GM12892 (cell line): ENCODE results near the gene DGCR8.

Experiments used
- DNase-seq: peaks from one replicate; pipeline ENCODE4 v3.0.0; 2011; ENCODE audit not compliant: insufficient read length
- FAIRE-seq: peaks from 2 replicates; lab custom pipeline; 2011; peaks lifted over from hg19 to GRCh38; lab: Jason Lieb, UNC
- POLR2A ChIP-seq: IDR thresholded peaks from 2 replicates; pipeline ENCODE4 v1.6.1; 2011; ENCODE audit warnings: low read depth, low read length, control low read depth
- POLR2AphosphoS5 ChIP-seq: IDR thresholded peaks from 2 replicates; pipeline ENCODE4 v1.6.1; 2011; ENCODE audit warnings: low read depth, low read length, control low read depth
- TAF1 ChIP-seq: IDR thresholded peaks from 2 replicates; pipeline ENCODE4 v1.6.1; 2011; ENCODE audit warnings: low read depth, mild to moderate bottlenecking, control low read depth, low read length, borderline replicate concordance

DGCR8 gene

GRCh38 chr22:20054485-20054884 lies 25.6 kb upstream of the DGCR8 start:
- FAIRE-seq (no peak), DNase-seq (no peak)
- no peak for TF ChIP-seq POLR2AphosphoS5

GRCh38 chr22:20055144-20055543 lies 24.9 kb upstream of the DGCR8 start:
- TF ChIP-seq POLR2AphosphoS5 (no peak), TAF1 (no peak), POLR2A (no peak)
- DNase-seq, result no peak
- no peak for FAIRE-seq

GRCh38 chr22:20055654-20056053 lies 24.4 kb upstream of the DGCR8 start:
- TF ChIP-seq POLR2AphosphoS5 (no peak), TAF1 (no peak), POLR2A (no peak)
- FAIRE-seq (no peak), DNase-seq (no peak)

- TF ChIP-seq POLR2A, result no peak
- TF ChIP-seq TAF1, result no peak
- no peak for TF ChIP-seq POLR2AphosphoS5
- DNase-seq, result no peak
- no peak for FAIRE-seq
Observed at GRCh38 chr22:20056161-20056560, 23.9 kb upstream of the DGCR8 start.

- FAIRE-seq (no peak), DNase-seq (no peak)
- TF ChIP-seq POLR2AphosphoS5, result no peak
- no peak for TF ChIP-seq TAF1
- TF ChIP-seq POLR2A, result no peak
Observed at GRCh38 chr22:20056696-20057386, 23.2 kb upstream of the DGCR8 start.

GRCh38 chr22:20057596-20058268 lies 22.3 kb upstream of the DGCR8 start:
- TF ChIP-seq POLR2AphosphoS5 (no peak), TAF1 (no peak), POLR2A (no peak)
- FAIRE-seq (no peak), DNase-seq (no peak)

- TF ChIP-seq POLR2AphosphoS5 (no peak), POLR2A (no peak), TAF1 (no peak)
- DNase-seq, result no peak
- no peak for FAIRE-seq
Observed at GRCh38 chr22:20058989-20059770, 20.9 kb upstream of the DGCR8 start.

GRCh38 chr22:20060700-20061480 lies 19.2 kb upstream of the DGCR8 start:
- no peak for FAIRE-seq
- DNase-seq, result no peak
- no peak for TF ChIP-seq TAF1
- no peak for TF ChIP-seq POLR2A
- no peak for TF ChIP-seq POLR2AphosphoS5

- no peak for FAIRE-seq
- no peak for TF ChIP-seq POLR2AphosphoS5
- TF ChIP-seq TAF1, result no peak
- TF ChIP-seq POLR2A, result no peak
- no peak for DNase-seq
Observed at GRCh38 chr22:20061481-20061861, 18.6 kb upstream of the DGCR8 start.

- no peak for TF ChIP-seq POLR2A
- no peak for TF ChIP-seq POLR2AphosphoS5
- TF ChIP-seq TAF1, result no peak
- DNase-seq (no peak), FAIRE-seq (no peak)
Observed at GRCh38 chr22:20062043-20062765, 17.8 kb upstream of the DGCR8 start.

- no peak for TF ChIP-seq POLR2AphosphoS5
- no peak for TF ChIP-seq TAF1
- TF ChIP-seq POLR2A, result no peak
- no peak for FAIRE-seq
- no peak for DNase-seq
Observed at GRCh38 chr22:20062766-20063083, 17.3 kb upstream of the DGCR8 start.
